Renal pelvis (tissue), 12 donors: ENCODE measurements around the gene TLE6. TPM values are rescaled to one million over a fixed set of nuclear protein-coding genes. Genes with fewer than 3 reads are reported as not detected.
A peak's percentile ranks its signal among the peaks of the same experiment; 100 is the strongest.
"Not testable (repeated sequence)": the region's sequence is repeated elsewhere in the genome, so short reads cannot be mapped to it uniquely, and the experiment has no call there.

ENCODE experiments used
- DNase-seq: peaks from one replicate; pipeline ENCODE4 v3.0.0-alpha.2; 2013
- long read RNA-seq, 16 experiments: transcript quantifications; one replicate each; lab custom pipeline, GENCODE V29; 2026
- polyA plus RNA-seq, 3 donors: library from polyadenylated mRNA; unstranded; fragments of 120-200 nt; gene quantifications; one replicate each; pipeline ENCODE4 v1.2.1, GENCODE V29; 2013; ENCODE audit not compliant: insufficient read length in 3 of 3

The TLE6 gene
- polyA plus RNA-seq: 10 to 100 TPM in 1 of 3 donors, 1 to 10 TPM in 2; 8.0 to 13.7 (median 8.4) TPM
- long read RNA-seq, donor 1, partial matches to known transcripts: 0 of 4 reads
- long read RNA-seq, donor 1, other reads (novel, unspliced or antisense): 0 of 4 reads
- long read RNA-seq, donor 2, partial matches to known transcripts: 0 of 2 reads
- long read RNA-seq, donor 2, other reads (novel, unspliced or antisense): 0 of 2 reads
- long read RNA-seq, donor 3: 0 reads
- long read RNA-seq, donor 4, partial matches to known transcripts: 26 of 31 reads
- long read RNA-seq, donor 4, other reads (novel, unspliced or antisense): 5 of 31 reads
- long read RNA-seq, donor 5: 0 reads
- long read RNA-seq, donor 6: 0 reads
- long read RNA-seq, donor 7, partial matches to known transcripts: 7 of 7 reads
- long read RNA-seq, donor 7, other reads (novel, unspliced or antisense): 0 of 7 reads
- long read RNA-seq, donor 8: 0 reads
- long read RNA-seq, donor 9: 0 reads
- long read RNA-seq, donor 10, partial matches to known transcripts: 23 of 24 reads
- long read RNA-seq, donor 10, other reads (novel, unspliced or antisense): 0 of 24 reads
- long read RNA-seq, donor 11, partial matches to known transcripts: 0 of 2 reads
- long read RNA-seq, donor 11, other reads (novel, unspliced or antisense): 0 of 2 reads
- long read RNA-seq, donor 12: 0 reads
- long read RNA-seq, donor 13, partial matches to known transcripts: 13 of 13 reads
- long read RNA-seq, donor 13, other reads (novel, unspliced or antisense): 0 of 13 reads
- long read RNA-seq, donor 14: 0 reads
- long read RNA-seq, donor 15: 0 reads
- long read RNA-seq, donor 16, partial matches to known transcripts: 0 of 1 reads
- long read RNA-seq, donor 16, other reads (novel, unspliced or antisense): 0 of 1 reads

DNA sequence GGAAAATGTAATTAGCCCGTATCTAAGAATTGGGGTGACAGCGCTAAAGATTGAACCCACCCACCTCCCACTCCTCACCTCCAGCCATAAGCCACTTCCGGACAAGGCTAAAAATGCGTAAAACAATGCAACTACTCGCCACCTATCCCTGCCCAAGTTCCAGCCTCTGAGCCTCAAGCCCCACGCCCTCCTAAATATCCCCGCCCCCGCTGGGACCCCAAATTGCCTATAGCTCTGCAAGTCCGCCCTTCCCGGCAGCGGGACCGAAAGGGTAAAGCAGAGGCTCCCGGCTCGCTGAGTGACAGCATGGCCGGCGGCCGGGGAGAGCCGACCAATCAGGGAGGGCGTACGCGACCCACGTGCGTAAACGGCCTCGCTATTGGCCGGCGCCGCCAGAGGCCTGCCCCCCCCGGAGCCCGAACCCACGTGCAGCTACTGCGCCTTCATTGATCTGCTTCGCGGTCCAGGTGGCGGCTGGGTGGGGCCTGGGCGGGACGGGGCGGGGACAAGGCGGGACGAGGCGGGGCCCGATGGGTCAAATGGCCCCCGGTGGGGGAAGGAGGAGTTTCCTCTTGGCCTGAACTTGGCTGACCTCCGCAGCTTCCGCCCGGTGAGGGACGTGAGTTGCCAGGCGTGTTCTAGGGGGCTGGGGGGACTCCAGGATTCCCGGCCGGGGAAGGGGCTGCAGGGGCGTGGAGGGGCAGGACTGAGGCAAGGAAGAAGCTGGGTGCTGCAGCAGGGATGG lies at the start of gene TLE6:
TSS of gene TLE6 (plus strand) at position 564 of the 745 bp plus-strand sequence. CDS start 670 bp downstream, outside the sequence.
- DNase-seq: peak; percentile 94

DNA sequence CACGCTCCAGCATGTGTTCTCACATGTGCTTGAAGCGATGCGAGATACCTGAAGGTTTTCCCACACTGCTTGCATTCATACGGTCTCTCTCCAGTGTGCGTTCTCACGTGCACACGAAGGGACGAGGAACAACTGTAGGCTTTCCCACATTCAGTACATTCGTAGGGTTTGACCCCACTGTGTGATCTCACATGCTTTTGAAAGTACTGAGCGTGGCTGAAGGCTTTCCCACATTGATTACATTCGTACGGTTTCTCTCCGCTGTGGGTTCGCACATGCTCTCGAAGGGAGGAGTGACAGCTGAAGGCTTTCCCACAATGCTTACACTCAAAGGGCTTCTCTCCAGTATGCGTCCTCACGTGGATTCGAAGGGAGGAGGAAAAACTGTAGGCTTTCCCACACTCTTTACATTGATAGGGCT lies 43.9 kb upstream of the TLE6 start:
- no peak for DNase-seq

DNA sequence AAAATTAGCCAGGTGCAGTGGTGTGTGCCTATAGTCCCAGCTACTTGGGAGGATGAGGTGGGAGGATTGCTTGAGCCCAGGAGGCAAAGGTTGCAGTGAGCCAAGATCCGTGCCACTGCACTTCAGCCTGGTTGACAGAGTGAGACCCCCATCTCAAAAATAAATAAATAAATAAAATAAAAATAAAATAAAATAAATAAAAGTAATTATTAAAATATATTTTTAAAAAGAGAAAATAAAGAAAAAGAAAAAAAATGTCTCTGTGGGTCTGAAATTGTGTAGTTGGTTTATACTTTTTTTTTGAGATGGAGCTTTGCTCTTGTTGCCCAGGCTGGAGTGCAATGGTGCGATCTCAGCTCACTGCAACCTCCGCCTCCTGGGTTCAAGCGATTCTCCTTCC lies 41.5 kb upstream of the TLE6 start:
- DNase-seq: not testable (repeated sequence)

DNA sequence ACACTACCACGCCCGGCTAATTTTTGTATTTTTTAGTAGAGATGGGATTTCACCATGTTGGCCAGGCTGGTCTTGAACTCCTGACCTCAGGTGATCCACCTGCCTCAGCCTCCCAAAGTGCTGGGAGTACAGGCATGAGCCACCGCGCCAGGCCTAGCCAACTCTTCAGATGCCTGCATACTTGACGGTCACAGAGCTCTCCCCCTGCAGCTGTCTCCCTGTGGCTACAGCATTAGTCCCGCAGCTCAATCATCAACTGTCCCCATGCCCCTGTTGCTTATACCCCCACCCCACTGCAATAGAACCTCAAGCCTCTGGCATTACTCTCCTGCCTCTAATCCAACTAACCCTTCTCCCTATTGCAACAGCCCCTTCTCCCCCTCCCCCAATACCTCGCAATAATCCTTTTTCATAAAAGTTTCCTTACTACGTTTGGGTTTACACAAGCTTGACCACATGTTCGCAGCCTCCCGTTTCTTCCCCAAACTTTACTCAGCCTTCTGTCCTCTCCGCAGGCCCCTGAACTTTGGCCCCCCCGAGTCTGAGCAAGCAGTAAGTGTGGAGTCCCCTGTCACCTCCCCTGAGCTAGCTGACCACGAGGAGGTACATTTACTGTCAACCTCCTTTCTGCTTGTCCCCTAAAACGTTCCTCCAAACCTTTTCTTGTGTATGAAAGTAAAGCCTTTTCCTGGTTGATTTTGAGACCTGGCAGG lies 34.3 kb upstream of the TLE6 start:
- no peak for DNase-seq

DNA sequence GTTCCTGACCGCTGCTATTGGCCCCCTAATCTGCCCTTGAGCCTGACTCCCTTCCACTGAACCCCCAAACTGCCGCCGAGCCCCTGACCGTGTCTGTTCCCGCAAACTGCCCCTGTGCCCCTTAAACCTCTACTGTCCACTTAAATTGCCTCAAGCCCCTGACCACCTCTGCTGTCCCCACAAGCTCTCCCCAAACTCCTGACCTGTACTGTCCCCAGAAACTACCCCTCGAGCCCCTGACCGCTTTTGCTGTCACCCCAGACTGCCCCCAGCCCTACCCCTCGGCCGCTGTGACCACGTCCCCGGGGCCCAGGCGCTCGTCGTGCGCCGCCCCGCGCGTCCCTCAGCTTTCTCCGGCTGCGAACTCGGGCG lies 33.0 kb upstream of the TLE6 start:
- DNase-seq: no peak

DNA sequence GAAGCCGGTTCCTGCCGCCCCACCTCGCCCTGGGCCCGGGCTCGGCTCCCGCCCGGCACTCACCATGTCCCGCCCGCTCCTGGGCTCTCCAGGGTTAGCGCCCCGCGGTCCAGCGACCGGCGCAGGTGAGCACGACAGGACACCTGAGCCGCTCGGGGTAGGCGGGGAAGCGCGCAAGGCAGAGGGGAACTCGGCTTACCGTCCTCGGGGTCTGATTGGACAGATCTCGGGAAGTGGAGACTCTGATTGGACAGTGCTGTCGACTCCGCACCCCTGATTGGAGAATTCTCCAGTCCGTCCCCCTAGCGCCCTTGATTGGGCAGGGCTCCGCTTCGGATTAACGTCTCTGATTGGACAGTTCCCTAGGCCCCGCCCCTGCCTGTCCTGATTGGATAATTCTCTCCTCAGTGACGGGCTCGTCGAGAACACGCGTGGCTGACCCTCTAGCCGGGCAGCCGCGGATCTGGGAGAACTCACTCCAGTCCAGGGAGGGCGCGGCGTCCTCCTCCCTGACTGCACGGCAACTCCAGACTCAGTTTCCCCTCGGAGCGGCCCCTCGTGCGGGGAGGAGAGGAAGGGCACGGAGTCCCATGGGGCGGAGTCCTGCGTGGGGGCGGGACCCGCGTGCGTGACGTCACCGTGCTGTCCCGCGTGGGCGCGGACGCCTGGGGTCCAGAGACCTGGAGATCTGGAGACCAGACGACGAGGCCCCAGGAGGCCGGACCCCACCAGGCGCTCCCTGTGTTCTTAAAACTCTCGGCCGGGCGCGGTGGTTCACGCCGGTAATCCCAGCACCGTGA lies 32.4 kb upstream of the TLE6 start, which contains the start of gene ZNF77:
TSS of gene ZNF77 (minus strand) at position 197 of the 800 bp plus-strand sequence. CDS start at position 66, 131 bp downstream.
- peak; percentile 100 for DNase-seq

DNA sequence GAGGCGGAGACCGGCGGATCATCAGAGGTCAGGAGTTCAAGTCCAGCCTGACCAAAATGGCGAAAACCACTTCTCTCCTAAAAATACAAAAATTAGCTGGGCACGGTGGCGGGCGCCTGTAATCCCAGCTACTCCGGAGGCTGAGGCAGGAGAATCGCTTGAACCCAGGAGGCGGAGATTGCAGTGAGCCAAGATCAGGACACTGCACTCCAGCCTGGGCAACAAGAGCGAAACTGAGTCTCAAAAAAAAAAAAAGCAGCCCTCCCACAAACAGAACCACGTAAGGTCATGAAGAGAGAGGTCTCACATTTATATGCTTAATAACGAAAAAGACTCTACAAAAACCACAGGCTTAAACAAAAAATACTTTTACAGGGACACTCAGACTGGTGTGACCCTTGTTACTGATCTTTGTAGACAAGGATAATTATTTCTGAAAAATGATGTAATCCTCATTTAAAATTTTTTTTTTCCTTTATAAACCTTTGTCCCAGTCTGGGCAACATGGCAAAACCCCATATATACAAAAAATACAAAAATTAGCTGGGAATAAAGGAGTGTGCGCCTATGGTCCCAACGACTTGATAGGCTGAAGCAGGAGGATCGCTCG lies 31.7 kb upstream of the TLE6 start:
- DNase-seq: no peak

DNA sequence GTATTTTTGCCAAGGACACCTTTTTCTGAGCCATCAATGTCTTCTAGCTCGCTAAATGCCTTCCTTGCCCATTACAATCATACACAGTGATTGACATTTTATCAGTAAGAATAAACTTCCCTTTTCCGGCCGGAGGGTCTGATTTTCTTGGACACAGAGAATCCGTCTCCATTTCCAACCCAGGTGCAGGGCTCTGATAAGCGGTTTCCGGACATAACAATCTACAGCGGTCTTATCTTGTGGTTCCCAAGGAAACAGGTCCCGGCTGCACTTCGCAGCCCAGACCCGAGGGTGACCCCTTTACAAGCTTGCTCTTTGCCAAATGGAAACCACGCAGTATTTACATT lies 27.5 kb upstream of the TLE6 start:
- DNase-seq: peak; percentile 51

DNA sequence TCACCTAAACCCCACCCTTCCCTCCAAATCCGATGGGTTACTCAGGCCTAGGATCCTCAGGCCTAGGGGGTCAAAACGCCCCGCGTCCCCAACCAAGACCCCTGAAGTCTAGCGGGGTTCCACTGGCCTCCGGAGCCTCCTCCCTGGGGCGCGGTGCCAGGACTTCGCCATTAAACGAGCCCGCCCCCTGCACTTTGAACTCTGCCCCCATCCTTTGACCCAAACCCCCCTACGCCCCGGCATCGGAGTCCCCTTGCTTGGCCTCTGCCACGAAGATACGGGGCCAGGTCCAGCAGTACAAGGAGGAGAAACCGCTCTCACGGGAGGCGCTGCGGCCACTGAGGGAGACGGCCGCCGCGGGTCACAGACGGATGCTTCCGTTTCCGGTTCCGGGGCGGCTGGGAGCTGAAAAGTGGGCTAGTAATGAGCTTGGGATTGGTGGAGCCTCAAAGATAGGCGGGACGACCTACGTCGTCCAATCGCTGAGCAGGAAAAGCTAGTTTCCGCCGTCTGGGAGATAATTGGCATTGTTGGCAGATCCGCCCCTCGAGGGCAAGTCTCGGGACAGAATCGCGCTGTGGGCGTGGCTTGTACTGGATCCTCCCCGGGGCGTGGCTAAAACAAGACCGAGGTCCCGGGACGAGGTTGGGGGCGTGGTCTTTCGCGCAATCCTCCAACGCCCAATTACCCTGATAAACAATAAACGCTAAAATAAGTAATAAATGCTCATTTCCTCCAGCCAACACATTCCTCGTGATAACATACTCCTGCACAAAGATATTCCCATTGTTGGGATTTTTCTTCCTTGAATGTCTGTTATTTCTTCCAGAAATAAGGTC lies 26.9 kb upstream of the TLE6 start:
- peak; percentile 100 for DNase-seq

DNA sequence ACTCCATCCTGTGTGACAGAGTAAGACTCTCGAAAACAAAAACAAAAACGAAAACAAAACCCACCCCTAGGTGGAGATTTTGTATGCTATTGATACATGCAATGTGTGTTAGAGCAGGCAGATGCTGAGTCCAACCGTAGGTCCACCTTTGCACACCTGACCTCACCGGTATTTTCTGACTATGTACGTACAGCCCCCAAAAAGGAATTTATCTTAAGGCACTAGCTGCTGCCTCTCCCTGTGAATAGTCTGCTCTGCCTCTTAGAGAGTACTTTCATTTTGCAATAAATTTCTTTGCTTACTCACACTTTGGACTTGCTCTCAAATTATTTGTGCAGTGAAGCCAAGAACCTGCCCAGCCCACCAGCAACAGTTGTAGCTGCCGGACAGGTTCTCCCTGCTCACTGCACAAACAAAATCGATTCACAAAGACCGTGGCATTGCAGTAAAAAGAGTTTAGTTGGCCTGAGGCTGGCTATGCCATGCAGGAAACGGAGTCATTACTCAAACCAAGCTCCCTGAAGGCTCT lies 24.3 kb upstream of the TLE6 start:
- no peak for DNase-seq

DNA sequence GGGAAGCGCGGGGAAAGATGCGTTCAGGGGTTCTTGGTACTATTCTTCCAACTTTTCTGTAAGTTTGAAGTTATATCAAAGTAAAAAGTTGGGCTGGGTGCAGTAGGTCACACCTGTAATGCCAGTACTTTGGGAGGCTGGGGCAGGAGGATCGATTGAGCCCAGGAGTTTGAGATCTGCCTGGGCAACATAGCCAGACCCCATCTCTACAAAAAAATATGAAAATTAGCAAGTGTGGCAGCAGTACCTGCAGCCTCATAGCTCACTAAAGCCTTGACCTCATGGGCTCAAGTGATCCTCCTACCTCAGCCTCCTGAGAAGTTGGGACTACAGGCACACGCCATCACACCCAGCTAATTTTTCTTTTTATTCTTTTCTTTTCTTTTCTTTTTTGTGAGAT lies 20.2 kb upstream of the TLE6 start:
- DNase-seq: no peak

DNA sequence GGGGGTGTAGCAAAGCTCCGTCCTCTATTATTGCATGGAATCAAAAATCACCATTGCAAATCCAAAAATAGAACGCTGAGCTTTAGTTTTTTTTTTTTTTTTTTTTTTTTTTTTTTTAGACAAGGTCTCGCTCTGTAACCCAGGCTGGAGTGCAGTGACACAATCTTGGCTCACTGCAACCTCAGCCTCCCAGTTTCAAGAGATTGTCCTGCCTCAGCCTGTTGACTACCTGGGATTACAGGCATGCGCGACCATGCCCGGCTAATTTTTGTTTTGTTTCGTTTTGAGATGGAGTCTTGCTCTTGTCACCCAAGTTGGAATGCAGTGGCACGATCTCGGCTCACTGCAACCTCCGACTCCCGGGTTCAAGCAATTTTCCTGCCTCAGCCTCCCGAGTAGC lies 17.2 kb upstream of the TLE6 start:
- DNase-seq: no peak

DNA sequence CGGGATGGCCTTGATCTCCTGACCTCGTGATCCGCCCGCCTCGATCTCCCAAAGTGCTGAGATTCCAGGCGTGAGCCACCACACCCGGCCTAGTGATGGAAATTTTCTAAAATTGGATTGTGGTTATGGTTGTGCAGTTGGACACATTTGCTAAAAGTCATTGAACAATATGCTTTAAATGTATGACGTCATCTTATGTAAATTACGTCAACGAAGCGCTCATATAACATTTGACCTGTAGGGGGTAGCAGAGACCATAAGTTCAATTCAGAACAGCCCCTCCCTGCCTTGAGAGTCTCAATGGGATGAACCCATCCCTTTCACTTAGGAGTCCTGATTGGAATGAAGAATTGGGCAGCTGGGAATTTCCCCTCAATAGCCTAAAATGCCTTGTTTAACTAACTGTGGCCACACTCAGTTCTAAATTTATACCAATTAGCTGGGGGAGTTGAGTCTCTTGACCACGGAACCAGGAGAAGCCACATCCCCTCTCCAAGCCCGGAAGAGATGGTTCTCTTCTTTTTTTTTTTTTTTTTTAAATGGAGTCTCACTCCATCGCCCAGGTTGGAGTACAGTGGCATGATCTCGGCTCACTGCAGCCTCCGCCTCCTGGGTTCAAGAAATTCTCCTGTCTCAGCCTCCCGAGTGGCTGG lies 15.2 kb upstream of the TLE6 start:
- DNase-seq: peak; percentile 86

DNA sequence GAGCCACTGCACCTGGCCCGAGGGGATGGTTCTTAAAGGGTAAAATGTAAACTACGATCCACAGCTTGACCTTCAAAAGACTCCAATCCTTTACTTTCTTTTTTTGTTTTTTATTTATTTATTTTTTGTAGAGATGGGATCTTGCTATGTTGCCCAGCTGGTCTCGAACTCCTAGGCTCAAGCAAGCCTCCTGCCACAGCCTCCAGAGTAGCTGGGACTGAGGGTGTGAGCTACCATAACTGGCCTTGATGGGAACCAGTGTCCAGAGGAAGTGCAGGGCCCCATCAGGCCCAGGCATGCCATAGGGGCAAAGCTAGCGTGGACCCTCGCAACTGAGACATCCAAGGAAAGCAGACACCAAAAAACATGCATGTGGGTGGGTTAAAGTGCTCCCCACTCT lies 14.2 kb upstream of the TLE6 start:
- DNase-seq: no peak

DNA sequence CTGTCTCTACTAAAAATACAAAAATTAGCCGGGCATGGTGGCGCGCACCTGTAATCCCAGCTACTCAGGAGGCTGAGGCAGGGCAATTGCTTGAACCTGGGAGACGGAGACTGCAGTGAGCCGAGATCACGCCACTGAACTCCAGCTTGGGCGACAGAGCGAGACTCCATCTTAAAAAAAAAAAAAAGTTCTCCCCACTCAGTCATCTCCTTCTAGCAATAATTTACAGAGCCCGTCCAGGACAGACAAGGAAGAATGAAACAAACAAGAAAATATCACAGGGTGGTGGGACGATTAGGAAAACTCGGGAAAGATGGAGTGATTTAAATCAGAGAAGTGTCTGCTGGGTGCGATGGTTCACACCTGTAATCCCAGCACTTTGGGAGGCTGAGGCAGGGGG lies 13.7 kb upstream of the TLE6 start:
- DNase-seq: not testable (repeated sequence)

DNA sequence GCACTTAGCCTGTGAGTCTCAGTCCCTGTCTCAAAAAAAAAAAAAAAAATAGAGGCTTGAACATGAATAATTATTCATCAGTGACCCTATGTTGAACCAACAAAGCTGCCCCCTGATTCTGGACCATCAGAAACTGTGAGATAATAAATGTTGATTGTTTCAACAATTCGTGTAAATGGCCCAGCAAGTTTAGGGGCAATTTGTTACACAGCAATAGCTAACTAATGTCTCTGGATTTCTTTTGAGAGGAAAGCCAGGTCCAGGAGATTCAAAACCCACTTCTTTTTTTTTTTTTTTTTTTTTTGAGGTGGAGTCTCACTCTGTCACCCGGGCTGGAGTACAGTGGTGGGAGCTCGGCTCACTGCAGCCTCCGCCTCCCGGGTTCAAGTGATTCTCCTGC lies 12.5 kb upstream of the TLE6 start:
- DNase-seq: no peak

DNA sequence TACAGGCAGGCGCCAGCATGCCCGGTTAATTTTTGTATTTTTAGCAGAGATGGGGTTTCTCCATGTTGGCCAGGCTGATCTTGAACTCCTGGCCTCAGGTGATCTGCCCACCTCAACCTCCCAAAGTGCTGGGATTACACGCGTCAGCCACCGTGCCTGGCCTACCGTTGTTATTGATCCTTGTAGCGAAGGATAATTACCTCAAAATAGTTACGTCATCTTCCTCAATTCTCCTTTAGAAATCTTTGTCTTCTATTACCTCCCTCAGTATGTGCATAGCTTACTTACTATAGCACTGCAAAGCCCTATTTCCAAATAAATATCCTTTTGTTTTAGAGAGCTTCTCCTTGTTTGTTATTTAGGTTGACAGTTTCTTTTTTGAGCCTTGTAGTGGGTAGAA lies 9.4 kb upstream of the TLE6 start:
- DNase-seq: no peak

DNA sequence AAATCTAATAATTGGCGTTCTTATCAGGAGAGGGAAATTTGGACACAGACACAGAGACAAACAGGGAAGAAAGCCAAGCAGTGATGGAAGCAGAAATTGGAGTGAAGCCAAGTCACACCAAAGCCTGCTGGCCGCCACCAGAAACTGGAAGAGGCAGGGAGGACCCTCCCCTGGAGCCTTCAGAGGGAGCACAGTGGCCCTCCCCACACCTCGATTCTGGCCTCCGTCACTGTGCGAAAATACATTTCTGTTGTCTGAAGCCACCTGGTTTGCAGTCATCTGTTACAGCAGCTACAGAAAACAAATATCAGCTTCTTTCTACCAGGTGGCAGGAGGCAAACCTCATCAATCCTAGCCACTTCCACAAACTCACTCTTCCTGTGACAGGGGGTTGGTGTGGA lies 8.3 kb upstream of the TLE6 start:
- DNase-seq: peak; percentile 76
